Measurements from ENCODE around the gene HES1.

DNA sequence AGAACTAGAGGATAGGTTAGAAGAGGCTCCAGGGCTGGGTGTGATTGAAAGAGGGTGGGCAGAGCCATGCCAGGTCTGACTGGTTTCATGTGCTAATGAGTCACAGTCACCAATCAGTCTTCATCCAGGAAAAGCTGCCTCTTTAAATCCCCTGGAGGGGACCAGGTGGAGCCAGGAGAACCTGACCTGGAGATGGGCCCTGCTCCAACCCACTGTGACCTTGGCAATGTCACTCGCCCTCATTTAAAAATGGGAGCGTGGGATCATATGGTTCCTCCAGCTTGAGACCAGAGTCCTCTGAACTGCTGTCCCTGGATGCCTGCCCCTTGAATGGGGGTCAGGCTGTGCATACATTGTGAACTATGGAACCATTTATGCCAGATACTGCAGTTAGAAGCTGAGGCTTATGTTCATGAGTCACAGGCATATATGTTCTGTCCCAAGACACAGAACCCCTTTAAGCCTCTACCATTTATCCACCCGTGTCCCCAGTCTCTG lies 23.0 kb downstream of the HES1 start:
- TF ChIP-seq JUND (IDR thresholded peaks at IDR 0.05) (no peak), FOXA1 (IDR thresholded peaks at IDR 0.05) (no peak), RAD21 (IDR thresholded peaks at IDR 0.05) (no peak), SP1 (IDR thresholded peaks at IDR 0.05) (no peak), YY1 (IDR thresholded peaks at IDR 0.05) (no peak)
- TF ChIP-seq, protein P1, sequence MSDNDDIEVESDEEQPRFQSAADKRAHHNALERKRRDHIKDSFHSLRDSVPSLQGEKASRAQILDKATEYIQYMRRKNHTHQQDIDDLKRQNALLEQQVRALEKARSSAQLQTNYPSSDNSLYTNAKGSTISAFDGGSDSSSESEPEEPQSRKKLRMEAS (IDR thresholded peaks at IDR 0.05): no peak
- TF ChIP-seq, protein P2, sequence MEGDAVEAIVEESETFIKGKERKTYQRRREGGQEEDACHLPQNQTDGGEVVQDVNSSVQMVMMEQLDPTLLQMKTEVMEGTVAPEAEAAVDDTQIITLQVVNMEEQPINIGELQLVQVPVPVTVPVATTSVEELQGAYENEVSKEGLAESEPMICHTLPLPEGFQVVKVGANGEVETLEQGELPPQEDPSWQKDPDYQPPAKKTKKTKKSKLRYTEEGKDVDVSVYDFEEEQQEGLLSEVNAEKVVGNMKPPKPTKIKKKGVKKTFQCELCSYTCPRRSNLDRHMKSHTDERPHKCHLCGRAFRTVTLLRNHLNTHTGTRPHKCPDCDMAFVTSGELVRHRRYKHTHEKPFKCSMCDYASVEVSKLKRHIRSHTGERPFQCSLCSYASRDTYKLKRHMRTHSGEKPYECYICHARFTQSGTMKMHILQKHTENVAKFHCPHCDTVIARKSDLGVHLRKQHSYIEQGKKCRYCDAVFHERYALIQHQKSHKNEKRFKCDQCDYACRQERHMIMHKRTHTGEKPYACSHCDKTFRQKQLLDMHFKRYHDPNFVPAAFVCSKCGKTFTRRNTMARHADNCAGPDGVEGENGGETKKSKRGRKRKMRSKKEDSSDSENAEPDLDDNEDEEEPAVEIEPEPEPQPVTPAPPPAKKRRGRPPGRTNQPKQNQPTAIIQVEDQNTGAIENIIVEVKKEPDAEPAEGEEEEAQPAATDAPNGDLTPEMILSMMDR (IDR thresholded peaks at IDR 0.05; ENCODE audit: low read depth, low read length, missing input control): no peak
- TF ChIP-seq, protein P3, sequence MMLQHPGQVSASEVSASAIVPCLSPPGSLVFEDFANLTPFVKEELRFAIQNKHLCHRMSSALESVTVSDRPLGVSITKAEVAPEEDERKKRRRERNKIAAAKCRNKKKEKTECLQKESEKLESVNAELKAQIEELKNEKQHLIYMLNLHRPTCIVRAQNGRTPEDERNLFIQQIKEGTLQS (IDR thresholded peaks at IDR 0.05): no peak
- TF ChIP-seq, protein P4, sequence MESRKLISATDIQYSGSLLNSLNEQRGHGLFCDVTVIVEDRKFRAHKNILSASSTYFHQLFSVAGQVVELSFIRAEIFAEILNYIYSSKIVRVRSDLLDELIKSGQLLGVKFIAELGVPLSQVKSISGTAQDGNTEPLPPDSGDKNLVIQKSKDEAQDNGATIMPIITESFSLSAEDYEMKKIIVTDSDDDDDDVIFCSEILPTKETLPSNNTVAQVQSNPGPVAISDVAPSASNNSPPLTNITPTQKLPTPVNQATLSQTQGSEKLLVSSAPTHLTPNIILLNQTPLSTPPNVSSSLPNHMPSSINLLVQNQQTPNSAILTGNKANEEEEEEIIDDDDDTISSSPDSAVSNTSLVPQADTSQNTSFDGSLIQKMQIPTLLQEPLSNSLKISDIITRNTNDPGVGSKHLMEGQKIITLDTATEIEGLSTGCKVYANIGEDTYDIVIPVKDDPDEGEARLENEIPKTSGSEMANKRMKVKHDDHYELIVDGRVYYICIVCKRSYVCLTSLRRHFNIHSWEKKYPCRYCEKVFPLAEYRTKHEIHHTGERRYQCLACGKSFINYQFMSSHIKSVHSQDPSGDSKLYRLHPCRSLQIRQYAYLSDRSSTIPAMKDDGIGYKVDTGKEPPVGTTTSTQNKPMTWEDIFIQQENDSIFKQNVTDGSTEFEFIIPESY (IDR thresholded peaks at IDR 0.05): no peak
- TF ChIP-seq, protein P5, sequence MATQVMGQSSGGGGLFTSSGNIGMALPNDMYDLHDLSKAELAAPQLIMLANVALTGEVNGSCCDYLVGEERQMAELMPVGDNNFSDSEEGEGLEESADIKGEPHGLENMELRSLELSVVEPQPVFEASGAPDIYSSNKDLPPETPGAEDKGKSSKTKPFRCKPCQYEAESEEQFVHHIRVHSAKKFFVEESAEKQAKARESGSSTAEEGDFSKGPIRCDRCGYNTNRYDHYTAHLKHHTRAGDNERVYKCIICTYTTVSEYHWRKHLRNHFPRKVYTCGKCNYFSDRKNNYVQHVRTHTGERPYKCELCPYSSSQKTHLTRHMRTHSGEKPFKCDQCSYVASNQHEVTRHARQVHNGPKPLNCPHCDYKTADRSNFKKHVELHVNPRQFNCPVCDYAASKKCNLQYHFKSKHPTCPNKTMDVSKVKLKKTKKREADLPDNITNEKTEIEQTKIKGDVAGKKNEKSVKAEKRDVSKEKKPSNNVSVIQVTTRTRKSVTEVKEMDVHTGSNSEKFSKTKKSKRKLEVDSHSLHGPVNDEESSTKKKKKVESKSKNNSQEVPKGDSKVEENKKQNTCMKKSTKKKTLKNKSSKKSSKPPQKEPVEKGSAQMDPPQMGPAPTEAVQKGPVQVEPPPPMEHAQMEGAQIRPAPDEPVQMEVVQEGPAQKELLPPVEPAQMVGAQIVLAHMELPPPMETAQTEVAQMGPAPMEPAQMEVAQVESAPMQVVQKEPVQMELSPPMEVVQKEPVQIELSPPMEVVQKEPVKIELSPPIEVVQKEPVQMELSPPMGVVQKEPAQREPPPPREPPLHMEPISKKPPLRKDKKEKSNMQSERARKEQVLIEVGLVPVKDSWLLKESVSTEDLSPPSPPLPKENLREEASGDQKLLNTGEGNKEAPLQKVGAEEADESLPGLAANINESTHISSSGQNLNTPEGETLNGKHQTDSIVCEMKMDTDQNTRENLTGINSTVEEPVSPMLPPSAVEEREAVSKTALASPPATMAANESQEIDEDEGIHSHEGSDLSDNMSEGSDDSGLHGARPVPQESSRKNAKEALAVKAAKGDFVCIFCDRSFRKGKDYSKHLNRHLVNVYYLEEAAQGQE (IDR thresholded peaks at IDR 0.05): no peak
